ENCODE measurements around the gene FGD4. TPM values are rescaled to one million over a fixed set of nuclear protein-coding genes. Genes with fewer than 3 reads are reported as not detected.

Gene FGD4
- total and polyA plus RNA-seq, 2 donors (not counting 3 experiments of a cell fraction or from before 2014, with no cell fraction given), result 6.6 to 44.7 TPM

DNA sequence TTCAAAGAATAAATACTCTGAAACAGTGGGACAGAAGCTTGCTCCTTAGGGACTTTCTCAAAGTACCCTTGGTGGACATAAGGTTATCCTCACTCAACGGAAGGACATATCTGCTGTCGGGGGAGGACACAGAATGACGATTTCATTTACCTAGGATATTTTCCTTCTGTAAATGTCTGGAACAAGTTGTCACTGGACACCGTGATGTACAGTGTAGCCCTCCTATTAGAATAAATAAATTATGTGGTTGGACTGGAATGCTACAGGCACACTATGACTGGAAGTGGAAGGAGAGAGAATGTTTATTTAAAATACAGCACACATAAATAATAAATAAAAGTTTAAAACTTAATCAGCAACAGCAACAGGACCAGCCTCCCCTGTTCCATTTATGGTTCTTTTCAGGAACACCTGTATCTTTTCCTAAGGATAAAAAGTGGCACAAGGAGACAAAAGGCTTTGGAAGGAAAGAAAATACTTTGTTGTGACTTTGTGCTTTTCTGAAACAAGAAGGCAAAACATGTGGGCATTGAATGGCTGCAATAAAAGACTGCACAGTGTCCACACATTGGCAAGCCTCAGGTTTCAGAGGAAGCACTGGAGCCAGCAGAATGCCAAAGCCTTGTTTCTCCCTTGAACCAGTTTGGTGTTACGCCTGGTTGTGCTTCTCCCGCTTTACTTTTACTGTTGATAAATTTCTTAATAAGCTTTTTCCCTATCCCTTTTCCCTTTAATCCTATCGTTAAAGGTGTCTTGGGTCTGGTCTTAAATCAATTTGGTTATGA, 36.8 kb downstream of the FGD4 start:
- BruUV-seq (replicated peaks), result no TSS peak
- dilution Hi-C loops (cut with MboI; ENCODE audit: extremely low pct_ligation_motif_present, low sequenced_read_pairs), result no loop called here
- Histone ChIP-seq H2AFZ (ENCODE audit: low read depth, low read length) (no peak overlapping the region), H3K9ac (replicated peaks; ENCODE audit: extremely low read depth, insufficient read depth, low read length) (peak overlapping the region; percentile 44), H4K20me1 (replicated peaks; ENCODE audit: control insufficient read depth, extremely low read depth, insufficient read depth, low read length) (no peaks in the 10 kb centered on the region), H3K27me3 (ENCODE audit: control insufficient read depth in 2 of 2, insufficient read depth in 2 of 2, low read length in 2 of 2) (no peaks in the 10 kb centered on the region), H3K27ac (ENCODE audit: insufficient read depth, low read depth, low read length) (peak overlapping the region; percentile 99), H3K4me2 (ENCODE audit: insufficient read depth, low read length) (peak overlapping the region; percentile 49), H3K9me1 (replicated peaks; ENCODE audit: control insufficient read depth, extremely low read depth, insufficient read depth, low read length) (no peaks in the 10 kb centered on the region), H3K4me1 (ENCODE audit: control insufficient read depth, extremely low read depth, insufficient read depth, low read length) (peaks cover 36% of the 10 kb centered on the region), H3K79me2 (ENCODE audit: control insufficient read depth, insufficient read depth, low read length) (peaks cover 10% of the 10 kb centered on the region), H3K9me3 (replicated peaks; ENCODE audit: control insufficient read depth, insufficient read depth, low read length) (no peaks in the 10 kb centered on the region), H3K36me3 (ENCODE audit: control insufficient read depth in 2 of 2, extremely low read depth in 1 of 2, insufficient read depth in 2 of 2, low read length in 2 of 2) (no peaks in the 10 kb centered on the region), H3K4me3 (replicated peaks in 1 of 3; ENCODE audit: insufficient read depth in 1 of 3, low read depth in 1 of 3, low read length in 3 of 3) (no peak overlapping the region)
- DNase-seq (ENCODE audit: low read depth, low spot score), result peak; percentile 35
- TF ChIP-seq GATA2 (IDR thresholded peaks at IDR 0.05; ENCODE audit: insufficient read depth, insufficient read length, low read depth, low read length) (no peak), JUN (IDR thresholded peaks at IDR 0.05; ENCODE audit: borderline replicate concordance, insufficient read depth, insufficient read length, low read depth) (no peak), MAX (IDR thresholded peaks at IDR 0.05; ENCODE audit: insufficient read depth, insufficient read length) (no peak), FOS (IDR thresholded peaks at IDR 0.05; ENCODE audit: borderline replicate concordance, insufficient read depth, low read length) (no peak), POLR2A (IDR thresholded peaks at IDR 0.05; ENCODE audit: low read depth, low read length) (no peak), CTCF (IDR thresholded peaks at IDR 0.05; ENCODE audit: extremely low read depth in 1 of 2, insufficient read depth in 1 of 2, low read depth in 1 of 2, low read length in 2 of 2) (no peak), EZH2 (IDR thresholded peaks at IDR 0.05; ENCODE audit: borderline replicate concordance, low read depth, low read length, severe bottlenecking) (no peak), POLR2AphosphoS5 (IDR thresholded peaks at IDR 0.05; ENCODE audit: insufficient read depth, low read depth, low read length) (no peak), MYC (IDR thresholded peaks at IDR 0.05; ENCODE audit: low read depth, low read length) (no peak)
- POLR2A ChIA-PET, result interaction anchor here (0.7 to 1.2 kb wide), 3 partner anchors 37 to 131 kb away, joined by 3 to 5 read pairs (median 3); partner anchors contain the start of gene FGD4
- CTCF ChIA-PET, result interaction anchor here (1.3 to 1.6 kb wide), 2 partner anchors 20 to 36 kb away, joined by 4 to 5 read pairs; no protein-coding TSS in a partner anchor
- FAIRE-seq, result no peak
- intact Hi-C loops (cut with micrococcal nuclease), result loop anchor here (2.0 kb wide), 1 partner anchor 13 kb away; no protein-coding TSS in a partner anchor

Data from endothelial cell of umbilical vein (primary cell).